DMS153 (cell line): Measurements from ENCODE around the gene GNAT1.
A peak's percentile ranks its signal among the peaks of the same experiment; 100 is the strongest.
"Not testable (repeated sequence)": the region's sequence is repeated elsewhere in the genome, so short reads cannot be mapped to it uniquely, and the experiment has no call there.

ENCODE experiments used
- DNase-seq: peaks from one replicate; lab custom pipeline; 2025; lab: John Stamatoyannopoulos, UW

GNAT1 gene

GRCh38 chr3:50242851-50243542 lies 51.6 kb downstream of the GNAT1 start:
- no peak for DNase-seq

GRCh38 chr3:50243543-50243895 lies 52.1 kb downstream of the GNAT1 start:
- DNase-seq, result no peak

GRCh38 chr3:50244813-50245212 lies 53.4 kb downstream of the GNAT1 start:
- DNase-seq, result not testable (repeated sequence)

- no peak for DNase-seq
Observed at GRCh38 chr3:50245251-50245745, 53.9 kb downstream of the GNAT1 start.

- DNase-seq, result peak; percentile 35
Observed at GRCh38 chr3:50245831-50246516, 54.6 kb downstream of the GNAT1 start.

GRCh38 chr3:50246517-50246954 lies 55.1 kb downstream of the GNAT1 start:
- DNase-seq, result no peak
